Mammary epithelial cell (primary cell): ENCODE results near the gene NUAK2.
"Not testable (repeated sequence)": the region's sequence is repeated elsewhere in the genome, so short reads cannot be mapped to it uniquely, and the experiment has no call there.

Experiments used
- EZH2 ChIP-seq: IDR thresholded peaks from 2 replicates; pipeline ENCODE4 v1.6.1; 2012; ENCODE audit warnings: low read length, inconsistent platforms, borderline replicate concordance
- TF ChIP-seq, protein P1 (sequence below), 2 donors: IDR thresholded peaks in 1 of 2; conservative IDR thresholded peaks in 1 of 2; 2 replicates each; pipeline ENCODE4 v1.5.1; 2011 to 2012; ENCODE audit warnings: inconsistent platforms in 2 of 2, low read length in 2 of 2, mild to moderate bottlenecking in 2 of 2, control low read depth in 1 of 2, low read depth in 1 of 2; ENCODE audit not compliant: insufficient read depth in 1 of 2; ENCODE audit errors: extremely low read depth in 1 of 2

DNA sequence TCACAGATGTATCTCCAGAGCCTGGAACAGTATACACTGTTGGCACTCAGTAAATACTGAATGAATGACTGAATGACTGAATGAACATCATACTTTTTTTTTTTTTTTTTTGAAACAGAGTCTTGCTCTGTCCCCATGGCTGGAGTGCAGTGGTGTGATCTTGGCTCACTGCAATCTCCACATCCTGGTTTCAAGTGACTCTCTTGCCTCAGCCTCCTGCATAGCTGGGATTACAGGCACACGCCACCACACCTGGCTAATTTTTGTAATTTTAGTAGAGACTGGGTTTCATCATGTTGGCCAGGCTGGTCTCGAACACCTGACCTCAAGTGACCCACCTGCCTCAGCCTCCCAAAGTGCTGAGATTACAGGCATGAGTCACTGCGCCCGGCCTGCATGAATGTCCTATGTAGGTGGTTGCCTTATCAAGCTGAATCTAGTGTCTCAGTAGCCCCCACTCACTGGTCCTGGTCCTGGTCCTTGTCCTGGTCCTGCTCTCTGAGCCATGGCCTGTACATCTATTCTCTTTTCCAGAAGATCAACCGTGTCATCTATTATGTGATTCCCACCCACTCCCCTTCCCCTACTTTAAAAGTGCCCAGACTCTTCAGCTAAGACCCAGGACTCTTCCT, 23.9 kb downstream of the NUAK2 start:
- TF ChIP-seq, protein P1, sequence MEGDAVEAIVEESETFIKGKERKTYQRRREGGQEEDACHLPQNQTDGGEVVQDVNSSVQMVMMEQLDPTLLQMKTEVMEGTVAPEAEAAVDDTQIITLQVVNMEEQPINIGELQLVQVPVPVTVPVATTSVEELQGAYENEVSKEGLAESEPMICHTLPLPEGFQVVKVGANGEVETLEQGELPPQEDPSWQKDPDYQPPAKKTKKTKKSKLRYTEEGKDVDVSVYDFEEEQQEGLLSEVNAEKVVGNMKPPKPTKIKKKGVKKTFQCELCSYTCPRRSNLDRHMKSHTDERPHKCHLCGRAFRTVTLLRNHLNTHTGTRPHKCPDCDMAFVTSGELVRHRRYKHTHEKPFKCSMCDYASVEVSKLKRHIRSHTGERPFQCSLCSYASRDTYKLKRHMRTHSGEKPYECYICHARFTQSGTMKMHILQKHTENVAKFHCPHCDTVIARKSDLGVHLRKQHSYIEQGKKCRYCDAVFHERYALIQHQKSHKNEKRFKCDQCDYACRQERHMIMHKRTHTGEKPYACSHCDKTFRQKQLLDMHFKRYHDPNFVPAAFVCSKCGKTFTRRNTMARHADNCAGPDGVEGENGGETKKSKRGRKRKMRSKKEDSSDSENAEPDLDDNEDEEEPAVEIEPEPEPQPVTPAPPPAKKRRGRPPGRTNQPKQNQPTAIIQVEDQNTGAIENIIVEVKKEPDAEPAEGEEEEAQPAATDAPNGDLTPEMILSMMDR (conservative IDR thresholded peaks at IDR 0.05 in 1 of 2, IDR thresholded peaks at IDR 0.05 in 1 of 2; ENCODE audit: extremely low read depth in 1 of 2, insufficient read depth in 1 of 2, low read depth in 1 of 2, low read length in 2 of 2), result not testable (repeated sequence)
- not testable (repeated sequence) for TF ChIP-seq EZH2
